AG10803 (cell line): ENCODE results near the gene GGPS1.

ENCODE experiments used
- DNase-seq: peaks from one replicate; pipeline ENCODE4 v3.0.0; 2010; ENCODE audit warnings: low read depth
- H3K4me3 ChIP-seq: 2 replicates; pipeline ENCODE4 v1.5.1; 2011; ENCODE audit warnings: mild to moderate bottlenecking, low read length, control low read depth
- CTCF ChIP-seq: conservative IDR thresholded peaks from 2 replicates; pipeline ENCODE4 v1.5.1; 2011; ENCODE audit warnings: mild to moderate bottlenecking, low read length, control low read depth, inconsistent platforms

Gene GGPS1

GRCh38 chr1:235391874-235392273 is 63.5 kb downstream of the GGPS1 start:
- no peak for DNase-seq
- H3K4me3 ChIP-seq = no peak overlapping the region
- TF ChIP-seq CTCF = no peak
